Measurements from ENCODE around the gene WHAMM. TPM values are rescaled to one million over a fixed set of nuclear protein-coding genes. Genes with fewer than 3 reads are reported as not detected.

WHAMM gene
- total RNA-seq, 2 donors from 2014 or later: 3.7 to 4.4 TPM

- WGBS, 2 experiments (ENCODE audit: insufficient coverage in 1 of 2, insufficient read length in 1 of 2): 93 to 94% methylated on average over 6 to 7 of the region's 7 CpGs
- H3K9me3 Mint-ChIP-seq: no peaks in the 10 kb centered on the region
- no peaks in the 10 kb centered on the region for H3K27me3 ChIP-seq (ENCODE audit: control insufficient read depth, insufficient read depth, low read length, poor library complexity, severe bottlenecking)
- H3K27ac Mint-ChIP-seq: no peak overlapping the region
- no peaks in the 10 kb centered on the region for H3K9me3 ChIP-seq (ENCODE audit: control insufficient read depth, low read length)
- H3K4me3 Mint-ChIP-seq: no peak overlapping the region
- no peak for DNase-seq
- H3K4me3 ChIP-seq (ENCODE audit: low read length): no peak overlapping the region
- H3K27me3 Mint-ChIP-seq (ENCODE audit: insufficient read depth): no peaks in the 10 kb centered on the region
- TF ChIP-seq CTCF (conservative IDR thresholded peaks at IDR 0.05): no peak
- peaks cover 38% of the 10 kb centered on the region for H3K36me3 Mint-ChIP-seq (ENCODE audit: low read depth)
- H3K36me3 ChIP-seq (ENCODE audit: control insufficient read depth, insufficient read depth, low read length): peaks cover 22% of the 10 kb centered on the region
- H3K4me1 Mint-ChIP-seq: peaks cover 8% of the 10 kb centered on the region
- H3K27ac ChIP-seq (ENCODE audit: low read depth, low read length): no peak overlapping the region
- H3K4me1 ChIP-seq (ENCODE audit: control insufficient read depth, insufficient read depth, low read length): no peaks in the 10 kb centered on the region
- H3K9ac ChIP-seq (ENCODE audit: extremely low read depth, low read length, poor library complexity, severe bottlenecking): no peak overlapping the region
These were observed 66.1 kb downstream of the WHAMM start for GRCh38 chr15:82875411-82876003.

GRCh38 chr15:82877825-82878224 lies 68.4 kb downstream of the WHAMM start:
- Histone ChIP-seq H3K27ac (ENCODE audit: low read depth, low read length) (no peak overlapping the region), H3K4me3 (ENCODE audit: low read length) (no peak overlapping the region), H3K9me3 (ENCODE audit: control insufficient read depth, low read length) (no peaks in the 10 kb centered on the region), H3K4me1 (ENCODE audit: control insufficient read depth, insufficient read depth, low read length) (no peaks in the 10 kb centered on the region), H3K36me3 (ENCODE audit: control insufficient read depth, insufficient read depth, low read length) (peaks cover 11% of the 10 kb centered on the region), H3K9ac (ENCODE audit: extremely low read depth, low read length, poor library complexity, severe bottlenecking) (no peak overlapping the region), H3K27me3 (ENCODE audit: control insufficient read depth, insufficient read depth, low read length, poor library complexity, severe bottlenecking) (no peaks in the 10 kb centered on the region)
- DNase-seq: no peak
- no peak overlapping the region for H3K4me3 Mint-ChIP-seq
- 97 to 100% methylated on average over 1 to 2 of the region's 2 CpGs for WGBS, 2 experiments (ENCODE audit: insufficient coverage in 1 of 2, insufficient read length in 1 of 2)
- H3K4me1 Mint-ChIP-seq: peaks cover 4% of the 10 kb centered on the region
- peaks cover 6% of the 10 kb centered on the region for H3K9me3 Mint-ChIP-seq
- H3K36me3 Mint-ChIP-seq (ENCODE audit: low read depth): peaks cover 20% of the 10 kb centered on the region
- H3K27ac Mint-ChIP-seq: no peak overlapping the region
- TF ChIP-seq CTCF (conservative IDR thresholded peaks at IDR 0.05): no peak
- H3K27me3 Mint-ChIP-seq (ENCODE audit: insufficient read depth): no peaks in the 10 kb centered on the region

- Histone ChIP-seq H3K9ac (ENCODE audit: extremely low read depth, low read length, poor library complexity, severe bottlenecking) (no peak overlapping the region), H3K4me1 (ENCODE audit: control insufficient read depth, insufficient read depth, low read length) (no peaks in the 10 kb centered on the region), H3K27me3 (ENCODE audit: control insufficient read depth, insufficient read depth, low read length, poor library complexity, severe bottlenecking) (no peaks in the 10 kb centered on the region), H3K4me3 (ENCODE audit: low read length) (no peak overlapping the region), H3K27ac (ENCODE audit: low read depth, low read length) (no peak overlapping the region), H3K36me3 (ENCODE audit: control insufficient read depth, insufficient read depth, low read length) (peaks cover 9% of the 10 kb centered on the region), H3K9me3 (ENCODE audit: control insufficient read depth, low read length) (no peaks in the 10 kb centered on the region)
- H3K9me3 Mint-ChIP-seq: peaks cover 6% of the 10 kb centered on the region
- H3K4me3 Mint-ChIP-seq: no peak overlapping the region
- WGBS, 2 experiments (ENCODE audit: insufficient coverage in 1 of 2, insufficient read length in 1 of 2): 94% methylated on average over 5 of the region's 5 CpGs
- H3K27ac Mint-ChIP-seq: no peak overlapping the region
- DNase-seq: no peak
- H3K36me3 Mint-ChIP-seq (ENCODE audit: low read depth): peaks cover 15% of the 10 kb centered on the region
- TF ChIP-seq CTCF (conservative IDR thresholded peaks at IDR 0.05): no peak
- no peaks in the 10 kb centered on the region for H3K27me3 Mint-ChIP-seq (ENCODE audit: insufficient read depth)
- H3K4me1 Mint-ChIP-seq: peaks cover 4% of the 10 kb centered on the region
These were observed 68.9 kb downstream of the WHAMM start for GRCh38 chr15:82878325-82878724.
